AG04449 (cell line): ENCODE measurements around the gene SPSB1.

Experiments
- CTCF ChIA-PET: fragments of 350-600 bp; formaldehyde crosslinking; extraction: SDS; loops from one replicate; lab custom pipeline; 2021; ENCODE audit warnings: antibody characterized with exemption; lab: Yijun Ruan, JAX
- POLR2A ChIA-PET: fragments of 400-600, 350-600 bp; formaldehyde crosslinking; extraction: SDS; loops from one replicate; lab custom pipeline; 2020; ENCODE audit warnings: antibody characterized with exemption, inconsistent platforms; lab: Yijun Ruan, JAX
- DNase-seq: peaks from one replicate; pipeline ENCODE4 v3.0.0-alpha.2; 2010; ENCODE audit warnings: low read depth, low spot score
- H3K4me3 ChIP-seq: 2 replicates; pipeline ENCODE4 v1.5.1; 2011; ENCODE audit warnings: low read depth, mild to moderate bottlenecking, control low read depth, low read length
- CTCF ChIP-seq: IDR thresholded peaks from one replicate; pipeline ENCODE4 v1.5.1; 2011; ENCODE audit warnings: mild to moderate bottlenecking, moderate library complexity, low read length, control low read depth, inconsistent platforms; ENCODE audit not compliant: insufficient read depth; ENCODE audit errors: missing control alignments

Gene SPSB1

DNA sequence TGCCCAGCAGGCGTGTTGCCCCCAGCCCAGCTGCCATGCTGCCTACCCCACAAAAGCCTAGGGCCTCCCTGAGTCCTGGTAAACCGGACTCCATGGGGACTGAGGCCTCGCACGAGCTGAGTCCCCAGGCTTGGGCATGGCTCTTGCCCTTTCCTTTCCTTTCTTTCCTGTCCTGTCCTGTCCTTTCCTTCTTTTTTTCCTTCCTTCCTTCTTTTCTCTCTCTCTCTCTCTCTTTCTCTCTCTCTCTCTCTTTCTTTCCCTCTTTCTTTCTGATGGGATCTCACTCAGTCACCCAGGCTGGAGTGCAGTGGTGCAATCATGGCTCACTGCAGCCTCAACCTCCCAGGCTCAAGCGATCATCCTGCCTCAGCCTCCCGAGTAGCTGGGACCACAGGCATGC, 104.4 kb downstream of the SPSB1 start:
- TF ChIP-seq CTCF, result no peak
- POLR2A ChIA-PET, result no interaction called here
- CTCF ChIA-PET, result interaction anchor here (0.6 to 1.2 kb wide), 3 partner anchors 10 to 130 kb away, joined by 3 to 4 read pairs (median 3); no protein-coding TSS in a partner anchor
- no peak for DNase-seq
- no peak overlapping the region for H3K4me3 ChIP-seq

- CTCF ChIA-PET, result interaction anchor here (0.9 to 1.6 kb wide), 7 partner anchors 9 to 131 kb away, joined by 3 to 6 read pairs (median 4); no protein-coding TSS in a partner anchor
- no peak overlapping the region for H3K4me3 ChIP-seq
- TF ChIP-seq CTCF, result no peak
- POLR2A ChIA-PET, result interaction anchor here (0.6 to 1.0 kb wide), 2 partner anchors 9 to 15 kb away, joined by 4 to 5 read pairs; no protein-coding TSS in a partner anchor
- DNase-seq, result no peak
Measured at GRCh38 chr1:9397997-9398526, 105.4 kb downstream of the SPSB1 start.

GRCh38 chr1:9399510-9400424, 107.1 kb downstream of the SPSB1 start:
- POLR2A ChIA-PET, result interaction anchor here (0.6 to 3.1 kb wide), 3 partner anchors 11 to 81 kb away, joined by 3 to 11 read pairs (median 3); no protein-coding TSS in a partner anchor
- CTCF ChIA-PET, result interaction anchor here (0.8 to 2.4 kb wide), 11 partner anchors 10 to 131 kb away, joined by 3 to 8 read pairs (median 5); no protein-coding TSS in a partner anchor
- no peak for TF ChIP-seq CTCF
- DNase-seq, result no peak
- no peak overlapping the region for H3K4me3 ChIP-seq

DNA sequence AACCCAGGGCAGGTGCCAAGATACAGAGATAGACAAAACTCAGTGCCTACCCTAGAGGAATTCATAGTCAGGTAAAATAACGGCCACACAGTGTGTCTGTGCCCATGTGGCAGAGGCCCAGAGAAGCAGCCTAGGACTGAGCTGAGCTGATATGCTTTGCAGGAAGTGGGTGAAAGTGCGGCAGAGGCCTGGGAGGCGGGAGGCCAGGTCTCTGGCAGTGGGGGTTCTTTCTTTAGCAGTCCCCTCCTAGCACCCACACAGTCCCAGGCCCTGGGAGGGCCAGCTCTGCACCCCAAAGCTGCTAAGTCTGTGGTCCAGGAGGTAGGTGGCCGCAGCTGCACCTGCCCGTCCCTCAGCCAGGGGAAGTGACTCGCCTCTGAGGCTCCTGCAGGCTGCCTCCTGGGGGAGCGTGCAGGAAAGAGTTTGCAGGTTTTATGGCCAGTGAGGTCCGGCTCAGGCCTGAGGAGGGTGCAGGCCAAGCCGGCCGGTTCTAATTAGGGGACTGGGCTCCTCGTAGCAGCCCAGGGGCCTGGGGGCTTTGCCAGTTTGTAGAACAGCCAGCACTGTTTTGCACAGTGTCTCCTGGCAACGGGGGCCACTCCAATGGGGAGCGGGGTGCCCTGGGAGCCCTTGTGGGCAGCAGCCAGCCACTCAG, 107.9 kb downstream of the SPSB1 start:
- TF ChIP-seq CTCF, result peak; percentile 16
- no peak overlapping the region for H3K4me3 ChIP-seq
- POLR2A ChIA-PET, result interaction anchor here (0.6 to 3.1 kb wide), 2 partner anchors 13 to 80 kb away, joined by 3 to 11 read pairs; no protein-coding TSS in a partner anchor
- CTCF ChIA-PET, result interaction anchor here (0.7 to 2.4 kb wide), 9 partner anchors 9 to 132 kb away, joined by 3 to 8 read pairs (median 3); no protein-coding TSS in a partner anchor
- DNase-seq, result no peak

DNA sequence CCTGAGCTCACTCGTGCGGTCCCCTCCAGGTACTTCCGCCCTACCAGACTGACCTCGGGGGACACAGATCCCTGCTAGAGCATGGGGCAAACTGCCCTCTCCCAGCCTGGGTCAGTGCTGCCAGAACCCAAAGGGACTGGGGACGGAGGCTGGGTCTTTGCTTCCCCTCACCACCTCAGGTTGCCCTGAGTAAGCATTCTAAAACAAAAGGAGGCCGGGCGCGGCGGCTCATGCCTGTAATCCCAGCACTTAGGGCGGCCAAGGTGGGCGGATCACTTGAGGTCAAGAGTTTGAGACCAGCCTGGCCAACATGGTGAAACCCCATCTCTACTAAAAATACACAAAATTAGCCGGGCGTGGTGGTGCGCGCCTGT, 108.4 kb downstream of the SPSB1 start:
- POLR2A ChIA-PET, result interaction anchor here (3.1 kb wide), 1 partner anchor 12 kb away, joined by 11 read pairs; no protein-coding TSS in a partner anchor
- H3K4me3 ChIP-seq, result no peak overlapping the region
- DNase-seq, result no peak

More for the DNA sequence above, 108.4 kb downstream of the SPSB1 start:
- TF ChIP-seq CTCF, result no peak
- CTCF ChIA-PET, result interaction anchor here (0.7 to 2.4 kb wide), 3 partner anchors 9 to 90 kb away, joined by 3 to 6 read pairs (median 3); no protein-coding TSS in a partner anchor
